HepG2 (cell line): ENCODE results near the gene CCDC88B. TPM values are rescaled to one million over a fixed set of nuclear protein-coding genes. Genes with fewer than 3 reads are reported as not detected.

Source experiments
- ATAC-seq: fragments of 200-7000 bp; cut with Tn5 transposase; 3 replicates; pipeline ENCODE4 v1.9.1; 2020; ENCODE audit warnings: mild to moderate bottlenecking, moderate library complexity
- BruUV-seq: library from RNA; stranded (reverse); fragments of 400-500 nt; replicated peaks from 2 replicates; lab custom pipeline; 2021; lab: Mats Ljungman, UMichigan
- CTCF ChIA-PET: fragments of 300-600 bp; formaldehyde crosslinking; extraction: SDS; loops from one replicate; lab custom pipeline; 2021; ENCODE audit warnings: low total read pairs, inconsistent platforms, low intra/inter-chr PET ratio; lab: Yijun Ruan, JAX
- POLR2A ChIA-PET: fragments of 350-600 bp; sonication (Branson Sonifier 250); formaldehyde crosslinking; loops from one replicate; lab custom pipeline; 2020; ENCODE audit warnings: antibody characterized with exemption, inconsistent platforms; lab: Yijun Ruan, JAX
- DNase-seq: peaks from one replicate; pipeline ENCODE4 v3.0.0-alpha.2; 2015; ENCODE audit warnings: low spot score
- FAIRE-seq: peaks from 3 replicates; lab custom pipeline; 2011; peaks lifted over from hg19 to GRCh38; lab: Jason Lieb, UNC
- H2AFZ ChIP-seq: one replicate; pipeline ENCODE4 v1.6.1; 2011; ENCODE audit warnings: low read length, inconsistent platforms
- H3K27ac ChIP-seq: fragments of 300-600 bp; 3 replicates; pipeline ENCODE4 v1.8.0; 2011; ENCODE audit warnings: mixed run types, mild to moderate bottlenecking, mixed read lengths, low read length, inconsistent platforms; ENCODE audit not compliant: insufficient read depth; ENCODE audit errors: extremely low read length
- H3K27me3 ChIP-seq, 2 experiments: fragments of 200-600 bp in 1 of 2; 2 replicates in 1 of 2; 3 replicates in 1 of 2; pipeline versions ENCODE4 v1.6.0 to v1.8.0; 2011; ENCODE audit warnings: low read length in 2 of 2, mild to moderate bottlenecking in 2 of 2, moderate library complexity in 2 of 2, inconsistent platforms in 1 of 2; ENCODE audit not compliant: insufficient read depth in 2 of 2, control insufficient read depth in 1 of 2
- H3K36me3 ChIP-seq, 2 experiments: fragments of 200-600 bp in 1 of 2; replicated peaks in 1 of 2; 2 replicates in 1 of 2; 3 replicates in 1 of 2; pipeline versions ENCODE4 v1.5.1 to v1.8.0; 2011; ENCODE audit warnings: low read length in 2 of 2, inconsistent platforms in 1 of 2; ENCODE audit not compliant: insufficient read depth in 2 of 2, control insufficient read depth in 1 of 2
- H3K4me1 ChIP-seq: 2 replicates; pipeline ENCODE4 v1.5.1; 2012; ENCODE audit warnings: low read length, inconsistent platforms; ENCODE audit not compliant: insufficient read depth
- H3K4me2 ChIP-seq: 2 replicates; pipeline ENCODE4 v1.6.0; 2011; ENCODE audit warnings: low read depth, low read length, inconsistent platforms
- H3K4me3 ChIP-seq, 3 experiments: fragments of 200-600 bp in 1 of 3; sonication (generic), shearing (Covaris generic) in 1 of 3; replicated peaks in 1 of 3; 2 replicates each; pipeline ENCODE4 v1.5.1; 2011 to 2016; ENCODE audit warnings: low read length in 3 of 3, inconsistent platforms in 2 of 3, low read depth in 2 of 3, mild to moderate bottlenecking in 2 of 3, control low read depth in 1 of 3, mixed read lengths in 1 of 3; ENCODE audit not compliant: insufficient read depth in 1 of 3
- H3K79me2 ChIP-seq: one replicate; pipeline ENCODE4 v1.6.1; 2011; ENCODE audit warnings: low read length, inconsistent platforms; ENCODE audit not compliant: insufficient read depth
- H3K9ac ChIP-seq: 2 replicates; pipeline ENCODE4 v1.6.0; 2011; ENCODE audit warnings: mild to moderate bottlenecking, low read depth, low read length, inconsistent platforms; ENCODE audit not compliant: insufficient read depth
- H3K9me3 ChIP-seq: 2 replicates; pipeline ENCODE4 v1.5.1; 2012; ENCODE audit warnings: mild to moderate bottlenecking, low read length
- H4K20me1 ChIP-seq: 2 replicates; pipeline ENCODE4 v1.6.0; 2011; ENCODE audit warnings: inconsistent platforms, mild to moderate bottlenecking, low read length, moderate library complexity; ENCODE audit not compliant: insufficient read depth
- GABPB1 ChIP-seq: IDR thresholded peaks from 2 replicates; pipeline ENCODE4 v1.6.1; 2016; ENCODE audit warnings: mild to moderate bottlenecking, missing genetic modification reagents, moderate library complexity, missing compliant biosample characterization
- NR2C2 ChIP-seq: sonication (generic); formaldehyde crosslinking; IDR thresholded peaks from 2 replicates; pipeline ENCODE4 v1.4.0; 2020; ENCODE audit warnings: missing genetic modification reagents, mild to moderate bottlenecking, moderate library complexity, borderline replicate concordance
- NR2F6 ChIP-seq, 2 experiments: IDR thresholded peaks; 2 replicates each; pipeline ENCODE4 v1.6.1; 2016; ENCODE audit warnings: antibody characterized with exemption in 1 of 2, mild to moderate bottlenecking in 1 of 2
- RXRA ChIP-seq: sonication (generic); formaldehyde crosslinking; IDR thresholded peaks from 2 replicates; pipeline ENCODE4 v1.5.1; 2020; ENCODE audit warnings: missing genetic modification reagents
- SAP130 ChIP-seq: IDR thresholded peaks from 2 replicates; pipeline ENCODE4 v1.6.1; 2016; ENCODE audit warnings: low read depth
- SNAPC2 ChIP-seq: sonication (generic); formaldehyde crosslinking; IDR thresholded peaks from 2 replicates; pipeline ENCODE4 v1.8.1; 2022; ENCODE audit warnings: mild to moderate bottlenecking, missing genetic modification reagents
- ZNF230 ChIP-seq: sonication (generic); formaldehyde crosslinking; IDR thresholded peaks from 2 replicates; pipeline ENCODE4 v1.4.0; 2020; ENCODE audit warnings: mild to moderate bottlenecking, missing genetic modification reagents
- ZNF768 ChIP-seq: sonication (generic); formaldehyde crosslinking; IDR thresholded peaks from 2 replicates; pipeline ENCODE4 v1.4.0; 2020; ENCODE audit warnings: missing genetic modification reagents
- WGBS: methylation state at CpG from one replicate; pipeline ENCODE4 v1.1.6; 2017; ENCODE audit warnings: low lambda C conversion rate; 5-methylcytosine and 5-hydroxymethylcytosine counted together
- in situ Hi-C: cut with HindIII; loops from 2 replicates; pipeline ENCODE4 v1.10.0; 2017; ENCODE audit warnings: low pct_unique_long_range_greater_than_20kb; ENCODE audit not compliant: extremely low pct_ligation_motif_present
- intact Hi-C: fragments of 100-400 bp; cut with micrococcal nuclease; formaldehyde crosslinking; loops from one replicate; pipeline ENCODE4 v1.10.0; 2022; ENCODE audit not compliant: unreplicated experiment
- polyA plus RNA-seq, 8 experiments: library from polyadenylated mRNA; depleted of rRNA in 3 of 8; stranded (reverse) in 7 of 8; unstranded in 1 of 8; fragments of >200 nt; fragmentation: Illumina TruSeq in 4 of 8; extraction: Trizol in 4 of 8; gene quantifications; 2 replicates each; pipeline versions ENCODE4 v1.2.1 to v1.2.3, GENCODE V29; 2011 to 2016; ENCODE audit warnings: low read depth in 4 of 8, missing spikeins in 1 of 8, mixed read lengths in 1 of 8; ENCODE audit not compliant: insufficient read depth in 1 of 8
- total RNA-seq, 5 experiments: library from RNA; depleted of rRNA; stranded (reverse); fragments of >200 nt; fragmentation: Illumina TruSeq; extraction: Trizol; gene quantifications; 2 replicates each; pipeline ENCODE4 v1.2.3, GENCODE V29; 2016; ENCODE audit warnings: low read depth in 1 of 5
- TF ChIP-seq, protein P1 (sequence below): sonication (generic); formaldehyde crosslinking; IDR thresholded peaks from 2 replicates; pipeline ENCODE4 v1.4.0; 2020; ENCODE audit warnings: missing genetic modification reagents
- TF ChIP-seq, protein P2 (sequence below): sonication (generic); formaldehyde crosslinking; IDR thresholded peaks from 2 replicates; pipeline ENCODE4 v1.4.0; 2020; ENCODE audit warnings: missing genetic modification reagents
- TF ChIP-seq, protein P3 (sequence below): sonication (generic); formaldehyde crosslinking; IDR thresholded peaks from 2 replicates; pipeline ENCODE4 v1.4.0; 2020; ENCODE audit warnings: missing genetic modification reagents, borderline replicate concordance

The CCDC88B gene
- total and polyA plus RNA-seq, 2 of the 13 experiments (the other 11 are each of a cell fraction or from before 2014, with no cell fraction given): 3.6 to 4.8 TPM

DNA sequence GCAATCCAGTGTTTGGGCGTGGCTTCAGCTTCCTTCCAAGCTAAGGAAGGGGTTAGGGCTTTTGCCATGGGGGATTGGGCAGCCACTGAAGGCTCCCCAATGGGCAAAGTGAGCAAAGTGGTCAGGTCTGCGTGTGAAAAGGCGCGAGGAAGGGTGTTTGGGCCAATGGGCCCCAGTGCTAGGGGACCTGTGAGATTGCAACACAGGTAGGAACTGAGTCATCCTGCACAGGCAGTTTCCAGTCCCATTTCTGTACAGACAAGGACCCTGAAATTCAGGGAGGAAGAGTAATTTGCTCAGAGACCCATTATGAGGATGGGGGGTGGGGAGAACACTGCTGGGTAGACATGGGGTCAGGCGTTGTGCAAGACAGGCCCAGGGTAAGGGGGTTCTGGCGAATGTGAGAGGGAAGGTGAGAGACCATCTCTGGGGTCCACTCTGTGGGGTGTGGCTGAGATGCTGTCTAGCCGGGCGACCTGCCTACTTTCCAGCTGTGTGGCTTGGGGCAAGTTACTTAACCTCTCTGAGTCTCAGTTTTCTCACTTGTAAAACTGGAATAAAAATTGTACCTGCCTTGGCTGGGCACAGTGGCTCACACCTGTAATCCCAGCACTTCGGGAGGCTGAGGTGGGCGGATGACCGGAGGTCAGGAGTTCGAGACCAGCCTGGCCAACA is 7.3 kb downstream of the CCDC88B start (continued):
- TF ChIP-seq ZNF768 (CRISPR knock-in tag) (peak; percentile 95), ZNF230 (no peak), SAP130 (CRISPR knock-in tag) (0 out of 2 replicates have a peak, but pooled peaks have one; percentile 24)
- TF ChIP-seq, protein P1, sequence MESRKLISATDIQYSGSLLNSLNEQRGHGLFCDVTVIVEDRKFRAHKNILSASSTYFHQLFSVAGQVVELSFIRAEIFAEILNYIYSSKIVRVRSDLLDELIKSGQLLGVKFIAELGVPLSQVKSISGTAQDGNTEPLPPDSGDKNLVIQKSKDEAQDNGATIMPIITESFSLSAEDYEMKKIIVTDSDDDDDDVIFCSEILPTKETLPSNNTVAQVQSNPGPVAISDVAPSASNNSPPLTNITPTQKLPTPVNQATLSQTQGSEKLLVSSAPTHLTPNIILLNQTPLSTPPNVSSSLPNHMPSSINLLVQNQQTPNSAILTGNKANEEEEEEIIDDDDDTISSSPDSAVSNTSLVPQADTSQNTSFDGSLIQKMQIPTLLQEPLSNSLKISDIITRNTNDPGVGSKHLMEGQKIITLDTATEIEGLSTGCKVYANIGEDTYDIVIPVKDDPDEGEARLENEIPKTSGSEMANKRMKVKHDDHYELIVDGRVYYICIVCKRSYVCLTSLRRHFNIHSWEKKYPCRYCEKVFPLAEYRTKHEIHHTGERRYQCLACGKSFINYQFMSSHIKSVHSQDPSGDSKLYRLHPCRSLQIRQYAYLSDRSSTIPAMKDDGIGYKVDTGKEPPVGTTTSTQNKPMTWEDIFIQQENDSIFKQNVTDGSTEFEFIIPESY (CRISPR knock-in tag): peak; percentile 36; the same call in 1 of the 2 replicates

DNA sequence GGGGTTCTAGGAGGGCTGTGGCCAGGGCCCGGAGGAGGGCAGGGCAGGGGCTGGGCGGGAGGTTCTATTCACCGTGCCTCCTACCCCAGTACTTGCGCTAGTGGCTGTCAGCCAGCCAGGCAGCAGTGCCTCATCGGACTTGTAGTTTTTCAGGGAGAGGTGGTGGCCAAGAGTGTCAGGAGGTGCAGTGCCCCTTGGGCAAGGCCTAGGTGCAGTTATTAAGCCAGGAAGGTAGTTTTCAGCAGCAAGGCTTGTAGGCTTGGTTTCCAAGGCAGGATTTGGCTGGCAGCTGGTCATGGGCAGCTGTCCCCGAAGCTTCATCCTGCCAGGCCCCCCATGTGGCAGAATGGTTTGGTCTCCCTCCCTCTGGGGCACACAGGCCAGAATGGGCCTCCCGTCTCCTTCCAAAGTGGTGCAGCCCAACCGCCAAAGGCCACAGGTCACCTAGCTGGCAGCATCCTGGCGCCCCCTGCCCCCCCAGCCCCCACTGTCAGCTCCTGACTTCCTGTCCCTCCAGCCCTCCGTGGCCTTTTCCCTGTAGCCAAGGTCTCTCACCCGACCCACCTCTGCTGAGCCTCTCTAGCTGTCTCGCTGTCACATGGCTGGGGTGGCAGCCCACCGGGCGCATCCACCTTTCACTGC is 8.5 kb downstream of the CCDC88B start:
- POLR2A ChIA-PET: no interaction called here
- Histone ChIP-seq H4K20me1 (no peaks in the 10 kb centered on the region), H3K9me3 (no peaks in the 10 kb centered on the region), H3K4me3 (peak overlapping the region in 1 of 3 experiments; percentile 53; a peak in 1 of 6 replicates), H3K4me2 (peak overlapping the region; percentile 60), H3K27me3 (peaks cover 2 to 29% of the 10 kb centered on the region in 2 experiments; a peak in 4 of 5 replicates), H3K36me3 (no peaks in the 10 kb centered on the region), H3K27ac (no peak overlapping the region), H3K79me2 (no peaks in the 10 kb centered on the region), H3K9ac (no peak overlapping the region), H3K4me1 (peaks cover 36% of the 10 kb centered on the region), H2AFZ (no peak overlapping the region)
- DNase-seq (peak; percentile 33), FAIRE-seq (no peak), ATAC-seq (peak; percentile 16; the same call in 2 of the 3 replicates)
- BruUV-seq: no TSS peak
- intact Hi-C loops: no loop called here
- in situ Hi-C loops: no loop called here
- CTCF ChIA-PET: no interaction called here
- 36% methylated on average over 7 of the region's 14 CpGs for WGBS
- TF ChIP-seq RXRA (CRISPR knock-in tag) (0 out of 2 replicates have a peak, but pooled peaks have one; percentile 23), NR2C2 (CRISPR knock-in tag) (peak; percentile 18; the same call in 1 of the 2 replicates), SNAPC2 (CRISPR knock-in tag) (no peak), NR2F6 (IDR thresholded peaks at IDR 0.05) (peak; percentile 72), NR2F6 (CRISPR knock-in tag; IDR thresholded peaks at IDR 0.05) (no peak), GABPB1 (CRISPR knock-in tag) (peak; percentile 35; the same call in 1 of the 2 replicates)
- TF ChIP-seq, protein P2, sequence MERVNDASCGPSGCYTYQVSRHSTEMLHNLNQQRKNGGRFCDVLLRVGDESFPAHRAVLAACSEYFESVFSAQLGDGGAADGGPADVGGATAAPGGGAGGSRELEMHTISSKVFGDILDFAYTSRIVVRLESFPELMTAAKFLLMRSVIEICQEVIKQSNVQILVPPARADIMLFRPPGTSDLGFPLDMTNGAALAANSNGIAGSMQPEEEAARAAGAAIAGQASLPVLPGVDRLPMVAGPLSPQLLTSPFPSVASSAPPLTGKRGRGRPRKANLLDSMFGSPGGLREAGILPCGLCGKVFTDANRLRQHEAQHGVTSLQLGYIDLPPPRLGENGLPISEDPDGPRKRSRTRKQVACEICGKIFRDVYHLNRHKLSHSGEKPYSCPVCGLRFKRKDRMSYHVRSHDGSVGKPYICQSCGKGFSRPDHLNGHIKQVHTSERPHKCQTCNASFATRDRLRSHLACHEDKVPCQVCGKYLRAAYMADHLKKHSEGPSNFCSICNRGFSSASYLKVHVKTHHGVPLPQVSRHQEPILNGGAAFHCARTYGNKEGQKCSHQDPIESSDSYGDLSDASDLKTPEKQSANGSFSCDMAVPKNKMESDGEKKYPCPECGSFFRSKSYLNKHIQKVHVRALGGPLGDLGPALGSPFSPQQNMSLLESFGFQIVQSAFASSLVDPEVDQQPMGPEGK (CRISPR knock-in tag): peak; percentile 78
- TF ChIP-seq, protein P3, sequence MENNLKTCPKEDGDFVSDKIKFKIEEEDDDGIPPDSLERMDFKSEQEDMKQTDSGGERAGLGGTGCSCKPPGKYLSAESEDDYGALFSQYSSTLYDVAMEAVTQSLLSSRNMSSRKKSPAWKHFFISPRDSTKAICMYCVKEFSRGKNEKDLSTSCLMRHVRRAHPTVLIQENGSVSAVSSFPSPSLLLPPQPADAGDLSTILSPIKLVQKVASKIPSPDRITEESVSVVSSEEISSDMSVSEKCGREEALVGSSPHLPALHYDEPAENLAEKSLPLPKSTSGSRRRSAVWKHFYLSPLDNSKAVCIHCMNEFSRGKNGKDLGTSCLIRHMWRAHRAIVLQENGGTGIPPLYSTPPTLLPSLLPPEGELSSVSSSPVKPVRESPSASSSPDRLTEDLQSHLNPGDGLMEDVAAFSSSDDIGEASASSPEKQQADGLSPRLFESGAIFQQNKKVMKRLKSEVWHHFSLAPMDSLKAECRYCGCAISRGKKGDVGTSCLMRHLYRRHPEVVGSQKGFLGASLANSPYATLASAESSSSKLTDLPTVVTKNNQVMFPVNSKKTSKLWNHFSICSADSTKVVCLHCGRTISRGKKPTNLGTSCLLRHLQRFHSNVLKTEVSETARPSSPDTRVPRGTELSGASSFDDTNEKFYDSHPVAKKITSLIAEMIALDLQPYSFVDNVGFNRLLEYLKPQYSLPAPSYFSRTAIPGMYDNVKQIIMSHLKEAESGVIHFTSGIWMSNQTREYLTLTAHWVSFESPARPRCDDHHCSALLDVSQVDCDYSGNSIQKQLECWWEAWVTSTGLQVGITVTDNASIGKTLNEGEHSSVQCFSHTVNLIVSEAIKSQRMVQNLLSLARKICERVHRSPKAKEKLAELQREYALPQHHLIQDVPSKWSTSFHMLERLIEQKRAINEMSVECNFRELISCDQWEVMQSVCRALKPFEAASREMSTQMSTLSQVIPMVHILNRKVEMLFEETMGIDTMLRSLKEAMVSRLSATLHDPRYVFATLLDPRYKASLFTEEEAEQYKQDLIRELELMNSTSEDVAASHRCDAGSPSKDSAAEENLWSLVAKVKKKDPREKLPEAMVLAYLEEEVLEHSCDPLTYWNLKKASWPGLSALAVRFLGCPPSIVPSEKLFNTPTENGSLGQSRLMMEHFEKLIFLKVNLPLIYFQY: no peak
